Prostate gland (tissue), 2 donors: ENCODE results near the gene IL17A.

ENCODE experiments used
- CTCF ChIP-seq, 4 experiments: fragments of 200-600 bp in 2 of 4; fragments of 450-650 bp in 2 of 4; sonication (generic) in 2 of 4; IDR thresholded peaks; 1 replicate in 3 of 4; 2 replicates in 1 of 4; pipeline ENCODE4 v1.5.1; 2016 to 2019; ENCODE audit warnings: antibody characterized with exemption in 4 of 4, mild to moderate bottlenecking in 2 of 4, moderate library complexity in 2 of 4
- POLR2AphosphoS5 ChIP-seq: sonication (generic); formaldehyde crosslinking; IDR thresholded peaks from one replicate; pipeline ENCODE4 v1.6.1; 2017; ENCODE audit warnings: antibody characterized with exemption

GRCh38 chr6:52208612-52209011 lies 22.4 kb downstream of the IL17A start:
- TF ChIP-seq CTCF (IDR thresholded peaks at IDR 0.05) = no peak
- no peak for TF ChIP-seq POLR2AphosphoS5
